Activated CD8-positive, alpha-beta memory T cell treated with anti-CD3 and anti-CD28 coated beads, Interleukin-2, amount 50 U/mL, for 24 hours (primary cell): ENCODE measurements around the gene KRT36.

ENCODE experiments used
- DNase-seq: peaks from one replicate; pipeline ENCODE4 v3.0.0-alpha.2; 2020; ENCODE audit errors: extremely low read depth

The KRT36 gene

GRCh38 chr17:41476866-41477815 lies 12.6 kb downstream of the KRT36 start:
- no peak for DNase-seq

GRCh38 chr17:41475421-41475820 lies 14.3 kb downstream of the KRT36 start:
- no peak for DNase-seq

- no peak for DNase-seq
Measured at GRCh38 chr17:41474863-41475262, 14.8 kb downstream of the KRT36 start.

- DNase-seq = no peak
Measured at GRCh38 chr17:41468346-41468745, 21.4 kb downstream of the KRT36 start.

GRCh38 chr17:41467561-41467960 lies 22.1 kb downstream of the KRT36 start:
- no peak for DNase-seq

- no peak for DNase-seq
Measured at GRCh38 chr17:41466988-41467387, 22.7 kb downstream of the KRT36 start, which contains the start of gene KRT32. TSS of gene KRT32 (minus strand) at chr17:41467386. CDS start at chr17:41467325, 61 bp downstream.

GRCh38 chr17:41464682-41465081 lies 25.0 kb downstream of the KRT36 start:
- no peak for DNase-seq

- DNase-seq = no peak
Measured at GRCh38 chr17:41464173-41464572, 25.5 kb downstream of the KRT36 start.

GRCh38 chr17:41463746-41464145 lies 26.0 kb downstream of the KRT36 start:
- no peak for DNase-seq

GRCh38 chr17:41462705-41463104 lies 27.0 kb downstream of the KRT36 start:
- DNase-seq = no peak

- no peak for DNase-seq
Measured at GRCh38 chr17:41457676-41458075, 32.0 kb downstream of the KRT36 start.

- DNase-seq = no peak
Measured at GRCh38 chr17:41456204-41456603, 33.5 kb downstream of the KRT36 start.

- no peak for DNase-seq
Measured at GRCh38 chr17:41455236-41455635, 34.5 kb downstream of the KRT36 start.

- no peak for DNase-seq
Measured at GRCh38 chr17:41453066-41453465, 36.6 kb downstream of the KRT36 start.

GRCh38 chr17:41452281-41452680 lies 37.4 kb downstream of the KRT36 start:
- no peak for DNase-seq

- no peak for DNase-seq
Measured at GRCh38 chr17:41451154-41451728, 38.5 kb downstream of the KRT36 start.

GRCh38 chr17:41449008-41449407 lies 40.7 kb downstream of the KRT36 start:
- no peak for DNase-seq

- no peak for DNase-seq
Measured at GRCh38 chr17:41448506-41448905, 41.2 kb downstream of the KRT36 start.

- no peak for DNase-seq
Measured at GRCh38 chr17:41446806-41447205, 42.9 kb downstream of the KRT36 start.

GRCh38 chr17:41444640-41445039 lies 45.1 kb downstream of the KRT36 start:
- no peak for DNase-seq

- no peak for DNase-seq
Measured at GRCh38 chr17:41444186-41444585, 45.5 kb downstream of the KRT36 start.

- DNase-seq = no peak
Measured at GRCh38 chr17:41442739-41443138, 47.0 kb downstream of the KRT36 start.

GRCh38 chr17:41440531-41441033 lies 49.1 kb downstream of the KRT36 start, which contains the start of gene KRT38:
TSS of gene KRT38 (minus strand) at chr17:41440983. CDS start at chr17:41440921, 62 bp downstream.
- no peak for DNase-seq
